ENCODE results near the gene DCAF8. TPM values are rescaled to one million over a fixed set of nuclear protein-coding genes. Genes with fewer than 3 reads are reported as not detected.

DCAF8 gene
- total and polyA plus RNA-seq, 8 donors: 51.1 to 122 (median 86.0) TPM

- H3K27me3 ChIP-seq: no peaks in the 10 kb centered on the region
- intact Hi-C loops (cut with DNase I): loop anchor here in 1 of 3 donors (10.0 kb wide), 1 partner anchor 153 kb away; no protein-coding TSS in a partner anchor
- 91 to 92% methylated on average over 7 of the region's 7 CpGs for WGBS, 2 donors
- DNase-seq (no peak), FAIRE-seq (no peak), ATAC-seq (no peak)
- H3K9me3 ChIP-seq: no peaks in the 10 kb centered on the region
- H3K4me3 ChIP-seq: no peak overlapping the region
- peaks cover 19 to 35% (median 30%) of the 10 kb centered on the region in 3 donors for H3K4me1 ChIP-seq
- H3K36me3 ChIP-seq: no peaks in the 10 kb centered on the region
- TF ChIP-seq CTCF (IDR thresholded peaks at IDR 0.05): no peak
- H3K27ac ChIP-seq: no peak overlapping the region
Measured at GRCh38 chr1:160258177-160258798, 4.1 kb downstream of the DCAF8 start.

- no peak for TF ChIP-seq CTCF (IDR thresholded peaks at IDR 0.05)
- Histone ChIP-seq H3K4me1 (peaks cover 19 to 35% (median 30%) of the 10 kb centered on the region in 3 donors), H3K4me3 (no peak overlapping the region), H3K36me3 (no peaks in the 10 kb centered on the region), H3K27ac (no peak overlapping the region), H3K27me3 (no peaks in the 10 kb centered on the region), H3K9me3 (no peaks in the 10 kb centered on the region)
- 91 to 93% methylated on average over 6 of the region's 6 CpGs for WGBS, 2 donors
- ATAC-seq (no peak), FAIRE-seq (no peak), DNase-seq (no peak)
- intact Hi-C loops (cut with DNase I): loop anchor here in 1 of 3 donors (10.0 kb wide), 1 partner anchor 153 kb away; no protein-coding TSS in a partner anchor
Measured at GRCh38 chr1:160257411-160258015, 4.8 kb downstream of the DCAF8 start.

GRCh38 chr1:160256396-160257046 is 5.8 kb downstream of the DCAF8 start:
- no peaks in the 10 kb centered on the region for H3K9me3 ChIP-seq
- DNase-seq (no peak), ATAC-seq (no peak), FAIRE-seq (no peak)
- WGBS, 2 donors: 5 to 15% methylated on average over 3 of the region's 3 CpGs
- H3K27me3 ChIP-seq: no peaks in the 10 kb centered on the region
- intact Hi-C loops (cut with DNase I): loop anchor here in 1 of 3 donors (10.0 kb wide), 1 partner anchor 152 kb away; no protein-coding TSS in a partner anchor
- TF ChIP-seq CTCF (IDR thresholded peaks at IDR 0.05): no peak
- peaks cover 21 to 38% (median 30%) of the 10 kb centered on the region in 3 donors for H3K4me1 ChIP-seq
- H3K36me3 ChIP-seq: no peaks in the 10 kb centered on the region
- H3K27ac ChIP-seq: no peak overlapping the region
- no peak overlapping the region for H3K4me3 ChIP-seq

DNA sequence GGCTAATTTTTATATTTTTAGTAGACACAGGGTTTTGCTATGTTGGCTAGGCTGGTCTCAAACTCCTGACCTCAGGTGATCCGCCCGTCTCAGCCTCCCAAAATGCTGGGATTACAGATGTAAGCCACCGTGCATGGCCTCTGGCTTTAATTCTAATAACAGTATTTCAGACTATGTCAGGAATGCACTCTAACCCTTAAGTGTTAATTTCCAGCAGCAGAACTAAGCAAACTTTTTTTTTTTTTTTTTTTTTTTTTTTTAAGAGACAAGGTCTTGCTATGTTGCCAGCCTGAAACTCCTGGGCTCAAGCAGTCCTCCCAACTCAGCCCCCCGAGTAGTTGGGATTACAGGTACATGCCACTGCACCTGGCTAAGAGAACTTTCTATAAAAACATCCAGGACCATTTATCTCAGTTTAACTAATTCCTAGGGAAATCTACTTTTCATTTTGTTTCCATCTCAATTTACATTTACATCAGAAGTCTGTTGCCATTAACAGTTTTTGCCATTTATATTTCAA is 6.5 kb downstream of the DCAF8 start:
- H3K9me3 ChIP-seq: no peaks in the 10 kb centered on the region
- DNase-seq: no peak

More for the DNA sequence above, 6.5 kb downstream of the DCAF8 start:
- H3K27me3 ChIP-seq: no peaks in the 10 kb centered on the region
- no peak overlapping the region for H3K27ac ChIP-seq
- peaks cover 23 to 42% (median 31%) of the 10 kb centered on the region in 3 donors for H3K4me1 ChIP-seq
- TF ChIP-seq CTCF (IDR thresholded peaks at IDR 0.05): no peak
- 75 to 82% methylated on average over 4 of the region's 4 CpGs for WGBS, 2 donors
- FAIRE-seq (no peak), ATAC-seq (no peak)
- intact Hi-C loops (cut with DNase I): loop anchor here in 1 of 3 donors (10.0 kb wide), 1 partner anchor 151 kb away; no protein-coding TSS in a partner anchor
- H3K36me3 ChIP-seq: no peaks in the 10 kb centered on the region
- H3K4me3 ChIP-seq: no peak overlapping the region

Data from pancreas (tissue), 10 donors.